HepG2 (cell line): ENCODE data around the gene PLEKHG4. TPM values are rescaled to one million over a fixed set of nuclear protein-coding genes. Genes with fewer than 3 reads are reported as not detected.

Experiments
- ATAC-seq: fragments of 200-7000 bp; cut with Tn5 transposase; 3 replicates; pipeline ENCODE4 v1.9.1; 2020; ENCODE audit warnings: mild to moderate bottlenecking, moderate library complexity
- BruUV-seq: library from RNA; stranded (reverse); fragments of 400-500 nt; replicated peaks from 2 replicates; lab custom pipeline; 2021; lab: Mats Ljungman, UMichigan
- CTCF ChIA-PET: fragments of 300-600 bp; formaldehyde crosslinking; extraction: SDS; loops from one replicate; lab custom pipeline; 2021; ENCODE audit warnings: low total read pairs, inconsistent platforms, low intra/inter-chr PET ratio; lab: Yijun Ruan, JAX
- POLR2A ChIA-PET: fragments of 350-600 bp; sonication (Branson Sonifier 250); formaldehyde crosslinking; loops from one replicate; lab custom pipeline; 2020; ENCODE audit warnings: antibody characterized with exemption, inconsistent platforms; lab: Yijun Ruan, JAX
- DNase-seq: peaks from one replicate; pipeline ENCODE4 v3.0.0-alpha.2; 2015; ENCODE audit warnings: low spot score
- FAIRE-seq: peaks from 3 replicates; lab custom pipeline; 2011; peaks lifted over from hg19 to GRCh38; lab: Jason Lieb, UNC
- H2AFZ ChIP-seq: one replicate; pipeline ENCODE4 v1.6.1; 2011; ENCODE audit warnings: low read length, inconsistent platforms
- H3K27ac ChIP-seq: fragments of 300-600 bp; 3 replicates; pipeline ENCODE4 v1.8.0; 2011; ENCODE audit warnings: mixed run types, mild to moderate bottlenecking, mixed read lengths, low read length, inconsistent platforms; ENCODE audit not compliant: insufficient read depth; ENCODE audit errors: extremely low read length
- H3K27me3 ChIP-seq, 2 experiments: fragments of 200-600 bp in 1 of 2; 2 replicates in 1 of 2; 3 replicates in 1 of 2; pipeline versions ENCODE4 v1.6.0 to v1.8.0; 2011; ENCODE audit warnings: low read length in 2 of 2, mild to moderate bottlenecking in 2 of 2, moderate library complexity in 2 of 2, inconsistent platforms in 1 of 2; ENCODE audit not compliant: insufficient read depth in 2 of 2, control insufficient read depth in 1 of 2
- H3K36me3 ChIP-seq, 2 experiments: fragments of 200-600 bp in 1 of 2; replicated peaks in 1 of 2; 2 replicates in 1 of 2; 3 replicates in 1 of 2; pipeline versions ENCODE4 v1.5.1 to v1.8.0; 2011; ENCODE audit warnings: low read length in 2 of 2, inconsistent platforms in 1 of 2; ENCODE audit not compliant: insufficient read depth in 2 of 2, control insufficient read depth in 1 of 2
- H3K4me1 ChIP-seq: 2 replicates; pipeline ENCODE4 v1.5.1; 2012; ENCODE audit warnings: low read length, inconsistent platforms; ENCODE audit not compliant: insufficient read depth
- H3K4me2 ChIP-seq: 2 replicates; pipeline ENCODE4 v1.6.0; 2011; ENCODE audit warnings: low read depth, low read length, inconsistent platforms
- H3K4me3 ChIP-seq, 3 experiments: fragments of 200-600 bp in 1 of 3; sonication (generic), shearing (Covaris generic) in 1 of 3; replicated peaks in 1 of 3; 2 replicates each; pipeline ENCODE4 v1.5.1; 2011 to 2016; ENCODE audit warnings: low read length in 3 of 3, inconsistent platforms in 2 of 3, low read depth in 2 of 3, mild to moderate bottlenecking in 2 of 3, control low read depth in 1 of 3, mixed read lengths in 1 of 3; ENCODE audit not compliant: insufficient read depth in 1 of 3
- H3K79me2 ChIP-seq: one replicate; pipeline ENCODE4 v1.6.1; 2011; ENCODE audit warnings: low read length, inconsistent platforms; ENCODE audit not compliant: insufficient read depth
- H3K9ac ChIP-seq: 2 replicates; pipeline ENCODE4 v1.6.0; 2011; ENCODE audit warnings: mild to moderate bottlenecking, low read depth, low read length, inconsistent platforms; ENCODE audit not compliant: insufficient read depth
- H3K9me3 ChIP-seq: 2 replicates; pipeline ENCODE4 v1.5.1; 2012; ENCODE audit warnings: mild to moderate bottlenecking, low read length
- H4K20me1 ChIP-seq: 2 replicates; pipeline ENCODE4 v1.6.0; 2011; ENCODE audit warnings: inconsistent platforms, mild to moderate bottlenecking, low read length, moderate library complexity; ENCODE audit not compliant: insufficient read depth
- MTERF4 ChIP-seq: sonication (generic); formaldehyde crosslinking; IDR thresholded peaks from 2 replicates; pipeline ENCODE4 v1.8.0; 2023; ENCODE audit warnings: mild to moderate bottlenecking, missing genetic modification reagents
- MYPOP ChIP-seq: sonication (generic); formaldehyde crosslinking; IDR thresholded peaks from 2 replicates; pipeline ENCODE4 v1.8.1; 2023; ENCODE audit warnings: mild to moderate bottlenecking, moderate library complexity, missing genetic modification reagents
- PHF8 ChIP-seq: sonication (generic); formaldehyde crosslinking; IDR thresholded peaks from 2 replicates; pipeline ENCODE4 v1.5.0; 2020; ENCODE audit warnings: missing genetic modification reagents
- PRMT3 ChIP-seq: sonication (generic); formaldehyde crosslinking; IDR thresholded peaks from 2 replicates; pipeline ENCODE4 v1.8.1; 2022; ENCODE audit warnings: low read depth, mild to moderate bottlenecking, moderate library complexity, missing genetic modification reagents, borderline replicate concordance
- RCOR2 ChIP-seq: IDR thresholded peaks from 2 replicates; pipeline ENCODE4 v1.6.1; 2016; ENCODE audit warnings: missing biosample characterization, missing genetic modification reagents
- RXRA ChIP-seq: sonication (generic); formaldehyde crosslinking; IDR thresholded peaks from 2 replicates; pipeline ENCODE4 v1.5.1; 2020; ENCODE audit warnings: missing genetic modification reagents
- UBTF ChIP-seq: sonication (generic); formaldehyde crosslinking; IDR thresholded peaks from 2 replicates; pipeline ENCODE4 v1.4.0; 2020; ENCODE audit warnings: mild to moderate bottlenecking, missing genetic modification reagents
- ZEB1 ChIP-seq: IDR thresholded peaks from 2 replicates; pipeline ENCODE4 v1.6.1; 2012; ENCODE audit warnings: mild to moderate bottlenecking, low read depth, inconsistent platforms; ENCODE audit not compliant: insufficient replicate concordance
- ZFP82 ChIP-seq: sonication (generic); formaldehyde crosslinking; IDR thresholded peaks from 2 replicates; pipeline ENCODE4 v1.5.1; 2020; ENCODE audit warnings: mild to moderate bottlenecking, missing genetic modification reagents, borderline replicate concordance
- ZNF263 ChIP-seq: sonication (generic); formaldehyde crosslinking; IDR thresholded peaks from 2 replicates; pipeline ENCODE4 v1.4.0; 2020; ENCODE audit warnings: missing genetic modification reagents
- ZNF749 ChIP-seq: sonication (generic); formaldehyde crosslinking; IDR thresholded peaks from 2 replicates; pipeline ENCODE4 v1.8.0; 2022; ENCODE audit warnings: mild to moderate bottlenecking, missing genetic modification reagents, moderate library complexity, borderline replicate concordance
- ZNF781 ChIP-seq: sonication (generic); formaldehyde crosslinking; IDR thresholded peaks from 2 replicates; pipeline ENCODE4 v1.5.1; 2020; ENCODE audit warnings: borderline replicate concordance, mild to moderate bottlenecking, missing genetic modification reagents; ENCODE audit errors: not compliant biosample characterization
- ZNF790 ChIP-seq: sonication (generic); formaldehyde crosslinking; IDR thresholded peaks from 2 replicates; pipeline ENCODE4 v1.8.0; 2022; ENCODE audit warnings: missing genetic modification reagents, mild to moderate bottlenecking, borderline replicate concordance
- ZNF891 ChIP-seq: sonication (generic); formaldehyde crosslinking; IDR thresholded peaks from 2 replicates; pipeline ENCODE4 v1.5.0; 2020; ENCODE audit warnings: mild to moderate bottlenecking, missing genetic modification reagents
- WGBS: methylation state at CpG from one replicate; pipeline ENCODE4 v1.1.6; 2017; ENCODE audit warnings: low lambda C conversion rate; 5-methylcytosine and 5-hydroxymethylcytosine counted together
- in situ Hi-C: cut with HindIII; loops from 2 replicates; pipeline ENCODE4 v1.10.0; 2017; ENCODE audit warnings: low pct_unique_long_range_greater_than_20kb; ENCODE audit not compliant: extremely low pct_ligation_motif_present
- intact Hi-C: fragments of 100-400 bp; cut with micrococcal nuclease; formaldehyde crosslinking; loops from one replicate; pipeline ENCODE4 v1.10.0; 2022; ENCODE audit not compliant: unreplicated experiment
- polyA plus RNA-seq, 8 experiments: library from polyadenylated mRNA; depleted of rRNA in 3 of 8; stranded (reverse) in 7 of 8; unstranded in 1 of 8; fragments of >200 nt; fragmentation: Illumina TruSeq in 4 of 8; extraction: Trizol in 4 of 8; gene quantifications; 2 replicates each; pipeline versions ENCODE4 v1.2.1 to v1.2.3, GENCODE V29; 2011 to 2016; ENCODE audit warnings: low read depth in 4 of 8, missing spikeins in 1 of 8, mixed read lengths in 1 of 8; ENCODE audit not compliant: insufficient read depth in 1 of 8
- total RNA-seq, 5 experiments: library from RNA; depleted of rRNA; stranded (reverse); fragments of >200 nt; fragmentation: Illumina TruSeq; extraction: Trizol; gene quantifications; 2 replicates each; pipeline ENCODE4 v1.2.3, GENCODE V29; 2016; ENCODE audit warnings: low read depth in 1 of 5

The PLEKHG4 gene
- total and polyA plus RNA-seq, 2 of the 13 experiments (the other 11 are each of a cell fraction or from before 2014, with no cell fraction given): 7.1 to 13.6 TPM

- ChIA-PET POLR2A (interaction anchor here (3.3 to 6.1 kb wide), 3 partner anchors 17 to 23 kb away, joined by 13 to 71 read pairs (median 24); partner anchors contain the start of gene TMEM208), CTCF (no interaction called here)
- peak overlapping the region; percentile 53; the same call in 1 of the 2 replicates for H3K9ac ChIP-seq
- intact Hi-C loops (no loop called here), in situ Hi-C loops (no loop called here)
- H3K27me3 ChIP-seq: peaks cover 0 to 22% of the 10 kb centered on the region in 2 experiments; a peak in 3 of 5 replicates
- H3K4me3 ChIP-seq: peak overlapping the region; percentile 59 to 85 (median 63)
- no peaks in the 10 kb centered on the region for H4K20me1 ChIP-seq
- DNase-seq: no peak
- H3K9me3 ChIP-seq: no peaks in the 10 kb centered on the region
- FAIRE-seq: no peak
- no TSS peak for BruUV-seq
- no peaks in the 10 kb centered on the region for H3K79me2 ChIP-seq
- peaks cover 54% of the 10 kb centered on the region for H3K4me1 ChIP-seq
- H3K4me2 ChIP-seq: peak overlapping the region; percentile 97
- WGBS: 20% methylated on average over 13 of the region's 22 CpGs
- no peaks in the 10 kb centered on the region for H3K36me3 ChIP-seq
- peak overlapping the region; percentile 50 for H2AFZ ChIP-seq
- ATAC-seq: no peak
- H3K27ac ChIP-seq: no peak overlapping the region
- TF ChIP-seq UBTF (CRISPR knock-in tag) (peak; percentile 8; the same call in 1 of the 2 replicates), ZNF891 (0 out of 2 replicates have a peak, but pooled peaks have one; percentile 49), MTERF4 (CRISPR knock-in tag) (0 out of 2 replicates have a peak, but pooled peaks have one; percentile 47), ZFP82 (peak; percentile 4; the same call in 1 of the 2 replicates), RXRA (0 out of 2 replicates have a peak, but pooled peaks have one; percentile 20), MYPOP (CRISPR knock-in tag) (no peak), PRMT3 (CRISPR knock-in tag) (no peak), RCOR2 (no peak), ZNF749 (CRISPR knock-in tag) (0 out of 2 replicates have a peak, but pooled peaks have one; percentile 30), ZNF790 (no peak), ZNF263 (CRISPR knock-in tag) (peak; percentile 61; the same call in 1 of the 2 replicates), ZEB1 (no peak), PHF8 (CRISPR knock-in tag) (0 out of 2 replicates have a peak, but pooled peaks have one; percentile 44), ZNF781 (CRISPR knock-in tag) (peak; percentile 45)
These were observed 29.9 kb upstream of the PLEKHG4 start for GRCh38 chr16:67249178-67250044.
